OCI-LY3 (cell line): ENCODE results near the gene ORAI3.

Source experiments
- EZH2phosphoT487 ChIP-seq: fragments of 200-600 bp; shearing (Covaris generic); IDR thresholded peaks from 2 replicates; pipeline ENCODE4 v1.6.1; 2018; ENCODE audit warnings: antibody characterized with exemption, mixed run types, low read depth
- TF ChIP-seq, protein P1 (sequence below): fragments of 200-600, 300-600 bp; sonication (generic); IDR thresholded peaks from 2 replicates; pipeline ENCODE4 v1.5.1; 2014; ENCODE audit warnings: antibody characterized with exemption, low read length, low read depth

GRCh38 chr16:30924076-30924912 lies 24.6 kb upstream of the ORAI3 start:
- TF ChIP-seq, protein P1, sequence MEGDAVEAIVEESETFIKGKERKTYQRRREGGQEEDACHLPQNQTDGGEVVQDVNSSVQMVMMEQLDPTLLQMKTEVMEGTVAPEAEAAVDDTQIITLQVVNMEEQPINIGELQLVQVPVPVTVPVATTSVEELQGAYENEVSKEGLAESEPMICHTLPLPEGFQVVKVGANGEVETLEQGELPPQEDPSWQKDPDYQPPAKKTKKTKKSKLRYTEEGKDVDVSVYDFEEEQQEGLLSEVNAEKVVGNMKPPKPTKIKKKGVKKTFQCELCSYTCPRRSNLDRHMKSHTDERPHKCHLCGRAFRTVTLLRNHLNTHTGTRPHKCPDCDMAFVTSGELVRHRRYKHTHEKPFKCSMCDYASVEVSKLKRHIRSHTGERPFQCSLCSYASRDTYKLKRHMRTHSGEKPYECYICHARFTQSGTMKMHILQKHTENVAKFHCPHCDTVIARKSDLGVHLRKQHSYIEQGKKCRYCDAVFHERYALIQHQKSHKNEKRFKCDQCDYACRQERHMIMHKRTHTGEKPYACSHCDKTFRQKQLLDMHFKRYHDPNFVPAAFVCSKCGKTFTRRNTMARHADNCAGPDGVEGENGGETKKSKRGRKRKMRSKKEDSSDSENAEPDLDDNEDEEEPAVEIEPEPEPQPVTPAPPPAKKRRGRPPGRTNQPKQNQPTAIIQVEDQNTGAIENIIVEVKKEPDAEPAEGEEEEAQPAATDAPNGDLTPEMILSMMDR, result no peak
- no peak for TF ChIP-seq EZH2phosphoT487
